T-helper 9 cell (primary cell): ENCODE results near the gene ATRX.
"Not testable (repeated sequence)": the region's sequence is repeated elsewhere in the genome, so short reads cannot be mapped to it uniquely, and the experiment has no call there.

Experiments
- DNase-seq: peaks from one replicate; pipeline ENCODE4 v3.0.0-alpha.2; 2020

ATRX gene

DNA sequence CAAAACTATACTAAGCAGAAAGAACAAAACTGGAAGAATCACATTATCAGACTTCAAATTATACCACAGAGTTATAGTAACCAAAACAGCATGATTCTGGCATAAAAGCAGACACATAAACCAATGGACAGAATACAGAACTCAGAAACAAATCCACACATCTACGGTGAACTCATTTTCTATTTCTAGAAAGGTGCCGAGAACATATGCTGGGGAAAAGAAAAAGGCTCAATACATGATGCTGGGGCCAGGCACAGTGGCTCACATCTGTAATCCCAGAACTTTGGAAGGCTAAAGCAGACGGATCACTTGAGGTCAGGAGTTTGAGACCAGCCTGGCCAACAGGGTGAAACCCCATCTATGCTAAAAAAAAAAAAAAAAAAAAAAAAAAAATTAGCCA is 52.7 kb downstream of the ATRX start:
- no peak for DNase-seq

DNA sequence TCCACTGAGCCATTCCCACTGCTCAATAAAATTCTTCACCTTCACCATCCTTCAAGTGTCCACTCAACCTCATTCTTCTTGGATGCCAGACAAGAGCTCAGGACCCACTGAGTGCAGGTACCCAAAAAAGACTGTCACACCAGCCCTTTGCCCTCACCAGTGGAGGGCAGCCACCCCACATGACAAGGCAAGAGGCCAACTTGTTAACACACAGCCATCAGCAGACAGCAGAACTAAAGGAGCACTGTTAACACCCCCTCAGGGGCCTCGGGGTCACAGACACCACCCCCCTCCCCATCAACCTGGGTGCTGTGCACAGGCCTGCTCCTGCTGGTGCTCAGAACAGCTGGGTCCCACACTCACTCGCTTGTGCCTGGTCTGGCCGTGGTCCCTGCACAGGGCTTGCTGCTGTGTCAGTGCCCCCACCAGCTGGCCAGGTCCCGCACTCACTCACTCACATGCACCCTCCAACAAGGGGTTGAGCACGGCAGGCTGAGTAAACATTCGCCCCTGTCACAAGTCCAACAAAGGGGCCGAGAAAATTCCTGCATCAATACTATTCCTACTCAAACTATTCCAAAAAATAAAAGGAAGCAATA is 54.1 kb downstream of the ATRX start:
- no peak for DNase-seq

DNA sequence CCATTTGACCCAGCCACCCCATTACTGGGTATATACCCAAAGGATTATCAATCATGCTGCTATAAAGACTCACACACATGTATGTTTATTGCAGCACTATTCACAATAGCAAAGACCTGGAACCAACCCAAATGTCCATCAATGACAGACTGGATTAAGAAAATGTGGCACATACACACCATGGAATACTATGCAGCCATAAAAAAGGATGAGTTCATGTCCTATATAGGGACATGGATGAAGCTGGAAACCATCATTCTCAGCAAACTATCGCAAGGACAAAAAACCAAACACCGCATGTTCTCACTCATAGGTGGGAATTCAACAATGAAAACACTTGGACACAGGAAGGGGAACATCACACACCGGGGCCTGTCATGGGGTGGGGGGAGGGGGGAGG is 59.9 kb downstream of the ATRX start:
- DNase-seq, result not testable (repeated sequence)

DNA sequence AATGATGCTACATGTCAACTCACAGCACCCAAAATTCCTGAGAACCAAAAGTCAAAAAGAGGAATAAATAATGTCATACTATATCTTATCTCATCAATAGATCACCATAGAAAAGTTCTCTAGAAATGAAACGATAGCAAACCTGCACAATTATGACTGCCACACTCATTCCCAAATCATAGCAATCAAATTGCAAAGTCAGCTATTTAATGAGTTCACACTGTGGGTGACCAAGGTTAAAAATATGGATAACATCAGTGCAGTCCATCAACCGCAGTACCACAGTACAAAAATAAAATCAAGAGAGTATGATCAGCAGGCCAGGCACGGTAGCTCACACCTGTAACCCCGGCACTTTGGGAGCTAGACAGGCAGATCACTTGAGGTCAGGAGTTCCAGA is 62.3 kb downstream of the ATRX start:
- DNase-seq, result no peak

DNA sequence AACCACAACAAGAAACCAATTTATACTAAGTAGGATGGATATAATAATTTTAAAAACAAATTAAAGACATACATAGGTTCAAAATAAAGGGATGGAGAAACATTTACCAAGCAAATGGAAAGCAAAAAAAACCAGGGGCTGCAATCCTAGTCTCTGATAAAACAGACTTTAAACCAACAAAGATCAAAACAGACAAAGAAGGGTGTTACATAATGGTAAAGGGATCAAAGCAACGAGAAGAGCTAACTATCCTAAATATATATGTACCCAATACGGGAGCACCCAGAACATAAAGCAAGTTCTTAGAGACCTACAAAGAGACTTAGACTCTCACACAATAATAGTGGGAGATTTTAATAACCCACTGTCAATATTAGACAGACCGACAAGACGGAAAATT is 66.6 kb downstream of the ATRX start:
- DNase-seq, result no peak

DNA sequence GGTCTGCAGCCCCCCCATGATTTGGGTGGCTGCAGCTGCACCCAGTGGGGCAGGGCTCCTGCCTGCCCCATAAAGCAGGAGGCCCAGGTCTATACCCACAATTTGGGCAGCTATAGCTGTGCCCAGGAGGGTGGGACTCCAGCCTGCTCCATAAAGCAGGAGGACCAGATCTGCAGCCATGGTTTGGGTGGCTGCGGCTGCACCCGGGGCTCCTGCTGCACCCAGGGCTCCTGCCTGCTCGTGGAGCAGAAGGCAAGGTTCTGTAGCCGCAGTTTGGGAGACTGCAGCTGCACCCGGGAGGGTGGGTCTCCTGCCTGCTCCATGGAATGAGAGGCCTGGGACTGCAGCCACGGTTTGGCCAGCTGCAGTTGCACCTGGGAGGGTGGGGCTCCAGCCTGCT is 81.1 kb downstream of the ATRX start:
- DNase-seq, result no peak

DNA sequence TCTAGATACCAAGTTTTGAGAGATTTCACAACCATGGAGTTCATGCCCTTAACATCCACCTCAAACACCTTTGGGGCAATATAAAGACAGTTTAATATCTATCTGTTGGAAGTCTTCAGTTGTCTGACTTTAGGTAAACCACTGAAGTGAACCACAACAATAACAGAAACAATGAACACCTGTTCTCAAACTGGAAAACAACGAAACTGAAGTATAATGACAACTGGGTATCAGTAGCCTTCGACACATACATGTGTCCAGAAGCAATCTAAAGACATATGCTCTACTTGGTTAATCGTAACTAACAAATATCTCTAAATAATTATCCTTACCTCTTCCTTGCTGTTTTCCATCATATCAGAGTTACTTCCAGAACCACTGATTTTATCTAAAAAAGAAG is 87.8 kb downstream of the ATRX start:
- no peak for DNase-seq

DNA sequence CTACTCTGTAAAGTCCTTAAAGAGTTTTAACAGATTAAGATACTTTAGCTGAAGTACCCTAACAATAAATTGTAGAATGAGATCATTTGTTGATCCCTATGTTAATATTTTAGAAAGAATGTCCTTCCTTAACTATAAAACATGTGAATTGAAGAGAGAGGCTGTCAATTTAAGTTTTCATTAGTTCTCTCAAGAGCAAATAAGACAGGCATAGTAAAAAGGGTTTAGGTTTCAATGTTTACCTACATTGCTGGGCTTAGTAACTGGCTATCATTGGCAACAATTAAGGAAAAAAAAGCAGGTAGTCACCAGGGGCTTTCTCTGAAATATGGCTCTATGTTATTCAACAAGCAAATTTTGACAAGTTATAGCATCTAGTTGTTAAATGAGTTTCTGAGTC is 91.5 kb downstream of the ATRX start:
- DNase-seq, result no peak

DNA sequence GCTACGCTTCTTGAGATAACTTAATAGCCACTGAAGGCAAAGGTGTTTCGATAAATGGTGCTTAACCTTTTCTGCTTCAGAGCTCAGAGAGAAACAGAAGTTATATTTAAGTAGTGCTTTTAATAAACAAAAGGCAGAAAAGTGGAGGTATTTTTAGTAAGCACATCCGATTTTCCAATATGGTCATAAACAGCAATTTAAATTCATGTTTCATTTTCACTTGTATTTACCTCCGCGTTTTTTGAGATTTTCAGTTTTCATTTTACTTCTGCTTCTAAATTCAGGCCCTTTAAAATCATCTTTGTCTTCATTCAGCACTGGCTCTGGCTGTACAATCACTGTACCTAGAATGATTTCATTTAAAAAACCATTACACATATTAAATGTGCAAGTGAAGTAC is 92.4 kb downstream of the ATRX start:
- DNase-seq, result no peak

DNA sequence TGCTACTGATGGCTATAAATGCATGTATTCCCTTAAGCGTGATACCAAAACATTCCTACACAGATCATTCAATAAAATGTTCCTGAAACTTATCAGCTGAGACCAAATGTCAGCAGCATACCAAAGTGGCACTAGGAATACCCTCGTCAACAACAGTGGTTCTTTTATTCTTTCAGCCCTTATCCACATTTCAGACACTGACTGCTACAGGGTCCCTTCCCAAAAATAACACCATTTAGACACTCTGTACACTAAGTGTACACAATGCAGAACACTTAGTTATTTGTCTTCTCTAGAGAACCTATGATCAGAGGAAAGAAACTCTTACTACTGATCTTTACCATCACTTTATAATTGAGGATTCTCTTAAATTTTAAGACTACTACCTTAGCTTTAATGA is 94.1 kb downstream of the ATRX start:
- DNase-seq, result no peak

DNA sequence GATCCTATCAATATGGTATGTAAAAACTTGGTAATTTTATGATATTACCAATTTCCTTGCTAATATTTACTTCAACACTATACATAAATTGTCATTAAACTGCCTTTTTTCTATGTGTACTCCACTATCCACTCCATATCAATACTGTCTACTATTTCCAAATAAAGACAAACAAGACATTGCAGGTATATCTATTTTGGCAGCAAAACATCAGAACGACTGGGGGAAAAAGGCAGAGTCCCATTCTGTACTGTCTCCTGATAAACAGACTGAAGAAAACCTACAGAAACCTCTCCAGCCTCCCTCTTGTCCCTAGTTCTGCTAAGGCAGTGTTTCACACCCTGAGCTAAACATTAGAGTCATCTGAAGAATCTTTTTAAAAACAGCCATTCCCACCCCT is 96.6 kb downstream of the ATRX start:
- DNase-seq, result no peak

DNA sequence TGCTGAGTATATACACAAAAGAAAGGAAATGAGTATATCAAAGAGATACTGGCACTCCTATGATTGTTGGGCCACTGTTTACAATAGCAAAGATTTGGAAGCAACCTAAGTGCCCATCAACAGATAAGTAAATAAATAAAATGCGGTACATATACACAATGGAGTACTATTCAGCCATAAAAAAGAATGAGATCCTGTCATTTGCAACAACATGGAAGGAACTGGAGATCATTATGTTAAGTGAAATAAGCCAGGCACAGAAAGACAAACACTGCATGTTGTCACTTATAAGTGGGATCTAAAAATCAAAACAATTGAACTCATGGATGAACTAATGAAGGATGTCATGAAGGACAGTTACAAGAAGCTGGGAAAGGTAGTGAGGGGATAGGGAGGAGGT is 100.3 kb downstream of the ATRX start:
- not testable (repeated sequence) for DNase-seq

DNA sequence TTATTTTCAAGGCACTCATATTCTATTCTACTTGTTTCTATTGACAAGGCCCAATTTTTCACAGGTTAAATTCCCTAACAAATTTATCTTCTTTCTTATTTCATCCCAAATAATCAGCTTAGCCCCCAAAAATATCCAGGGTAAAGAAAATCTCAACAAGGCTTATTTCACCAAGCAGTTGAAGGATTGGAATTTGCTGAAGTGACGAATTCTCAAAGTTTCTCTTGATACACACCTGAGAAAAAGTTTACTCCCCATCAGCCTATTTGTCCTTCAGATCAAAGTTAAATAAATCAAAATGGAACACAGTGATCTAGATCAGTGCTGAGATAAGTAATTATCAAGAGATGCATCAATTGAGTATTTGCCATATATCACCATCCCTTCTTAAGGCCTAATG is 106.9 kb downstream of the ATRX start:
- no peak for DNase-seq

DNA sequence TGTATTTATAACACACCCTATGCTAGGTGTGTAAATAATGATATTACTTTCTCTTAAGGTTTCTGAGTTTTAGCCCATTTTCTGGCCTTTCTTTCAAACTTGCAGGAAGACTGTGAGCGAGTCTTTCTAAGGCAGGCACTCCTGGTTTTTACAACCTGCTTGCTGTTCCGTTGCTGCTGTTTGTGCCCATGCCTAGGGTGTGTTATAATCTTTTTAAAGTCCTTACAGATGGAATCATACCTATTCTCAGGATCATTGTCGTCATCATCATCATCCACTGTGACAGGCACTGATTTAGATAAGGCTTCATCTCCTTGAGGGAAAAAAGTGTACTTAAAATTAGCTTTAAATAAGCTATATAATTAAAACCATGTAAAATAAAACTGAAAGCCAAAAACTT is 110.0 kb downstream of the ATRX start:
- DNase-seq, result no peak

DNA sequence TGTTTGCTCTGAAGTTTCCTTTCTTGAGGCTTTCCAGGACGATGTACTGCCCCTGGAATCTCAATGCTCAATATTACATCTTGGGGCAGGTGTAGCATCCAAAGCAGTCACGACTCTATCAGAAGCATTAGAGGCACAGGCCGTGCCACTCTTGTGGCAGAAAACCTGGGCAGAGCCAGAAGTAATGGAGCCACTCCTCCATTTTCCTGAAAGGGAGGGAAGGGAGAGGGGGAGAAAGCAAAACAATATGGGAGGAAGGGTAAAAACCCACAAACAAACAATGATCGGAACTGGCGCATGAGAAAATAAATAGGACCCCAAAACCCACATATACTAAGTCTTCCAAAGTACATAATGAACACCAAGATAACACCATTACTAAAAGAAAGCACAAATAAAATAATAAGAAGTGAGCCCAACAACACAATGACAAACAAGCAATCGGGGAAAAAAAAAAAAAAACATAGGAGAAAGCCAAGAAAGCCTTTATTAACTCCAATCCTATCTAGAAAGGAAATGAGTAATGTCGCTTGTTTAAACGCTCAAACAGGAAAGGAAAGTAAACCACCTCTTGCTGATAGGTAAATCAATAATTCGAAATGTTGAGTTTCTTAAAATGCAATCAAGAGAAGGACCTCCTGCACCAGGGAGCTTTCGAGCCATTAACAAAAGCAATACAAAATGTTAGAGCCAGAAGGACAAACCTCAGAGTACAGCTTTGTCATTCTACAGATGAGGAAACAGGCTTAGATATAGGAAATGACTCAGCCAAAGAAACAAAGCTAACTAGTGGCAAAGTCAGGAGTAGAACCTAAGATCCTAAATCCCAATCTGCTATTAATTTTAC is 117.4 kb downstream of the ATRX start:
- no peak for DNase-seq

DNA sequence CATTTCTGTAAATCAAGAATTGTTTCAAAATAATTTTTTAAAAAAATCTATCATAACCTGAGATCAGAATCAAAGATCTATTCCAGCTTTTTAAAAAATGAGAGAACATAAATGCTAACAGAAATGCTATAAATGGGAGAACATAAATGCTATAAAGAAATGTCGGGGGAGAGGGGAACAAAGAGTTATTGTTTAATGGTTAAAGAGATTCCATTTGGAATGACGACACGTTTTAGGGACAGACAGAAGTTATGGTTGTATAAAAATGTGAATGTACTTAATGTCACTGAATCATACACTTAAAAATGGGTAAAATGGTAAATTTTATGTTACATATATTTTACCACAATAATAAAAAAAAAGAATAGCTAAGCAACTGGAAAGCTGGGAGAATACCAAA is 127.1 kb downstream of the ATRX start:
- no peak for DNase-seq

DNA sequence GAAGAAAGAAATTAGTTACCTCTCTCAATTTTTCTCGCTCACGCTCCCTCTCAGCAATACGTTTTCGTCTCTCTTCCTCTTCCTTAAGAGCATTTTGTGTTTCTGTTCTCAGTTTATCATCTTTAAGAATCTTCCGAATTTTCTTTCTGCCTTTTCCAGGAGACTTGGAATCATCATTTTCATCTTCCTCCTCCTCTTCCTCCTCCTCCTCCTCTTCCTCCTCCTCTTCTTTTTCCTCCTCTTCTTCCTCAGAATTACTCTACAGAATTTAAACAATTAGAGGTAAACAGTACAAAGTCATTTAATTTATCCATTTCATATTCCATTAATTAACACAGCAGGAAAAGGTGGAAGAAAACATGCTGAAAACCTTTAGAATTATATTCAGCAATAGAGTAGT is 133.9 kb downstream of the ATRX start:
- no peak for DNase-seq

DNA sequence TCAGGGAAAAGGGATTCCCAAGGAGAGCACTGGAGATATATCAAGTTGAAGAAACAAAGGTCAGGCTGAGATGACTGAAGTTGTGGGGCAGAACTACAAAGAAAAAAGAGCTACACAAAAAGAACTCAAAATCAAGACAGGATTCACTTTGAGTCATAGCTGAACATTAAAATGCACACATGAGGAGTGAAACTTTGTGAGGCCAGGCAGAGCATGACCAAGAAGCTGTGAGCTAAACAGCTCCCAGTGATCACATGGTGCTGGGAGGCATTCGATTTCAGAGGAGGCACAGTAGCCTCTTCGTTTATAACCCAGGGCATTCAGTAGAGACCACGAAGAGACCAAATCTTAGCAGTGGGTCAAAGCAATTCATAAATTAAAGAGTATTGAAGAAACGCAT is 145.3 kb downstream of the ATRX start:
- no peak for DNase-seq

DNA sequence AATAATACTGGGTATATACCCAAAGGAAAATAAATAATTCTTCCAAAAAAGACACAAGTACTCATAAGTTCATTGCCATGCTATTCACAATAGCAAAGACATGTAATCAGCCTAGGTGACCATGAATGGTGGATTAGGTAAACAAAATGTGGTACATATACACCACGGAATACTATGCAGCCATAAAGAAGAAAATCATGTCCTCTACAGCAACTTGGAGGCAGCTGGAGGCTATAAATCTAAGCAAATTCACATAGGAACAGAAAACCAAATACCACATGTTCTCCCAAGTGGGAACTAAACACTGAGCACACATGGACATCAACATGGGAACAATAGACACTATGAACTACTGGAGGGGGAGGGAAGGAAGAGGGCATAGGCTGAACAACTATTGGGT is 146.2 kb downstream of the ATRX start:
- DNase-seq, result no peak

DNA sequence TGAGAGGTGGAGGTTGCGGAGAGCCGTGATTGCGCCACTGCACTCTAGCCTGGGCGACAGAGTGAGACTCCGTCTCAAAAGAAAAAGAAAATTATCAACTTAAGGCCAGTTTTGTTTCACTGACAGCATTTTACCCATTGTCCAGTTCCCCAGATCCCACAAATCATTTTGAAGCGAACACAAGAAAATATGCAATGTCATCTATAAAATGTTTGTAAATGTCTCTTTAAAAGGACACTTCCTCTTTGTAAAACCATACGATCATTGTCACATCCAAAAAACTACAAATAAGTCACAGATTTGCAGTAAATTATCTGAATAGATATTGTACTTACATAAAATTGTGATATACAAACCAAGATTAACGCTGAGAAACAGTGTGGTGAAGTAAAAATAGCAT is 147.6 kb downstream of the ATRX start:
- DNase-seq, result no peak

DNA sequence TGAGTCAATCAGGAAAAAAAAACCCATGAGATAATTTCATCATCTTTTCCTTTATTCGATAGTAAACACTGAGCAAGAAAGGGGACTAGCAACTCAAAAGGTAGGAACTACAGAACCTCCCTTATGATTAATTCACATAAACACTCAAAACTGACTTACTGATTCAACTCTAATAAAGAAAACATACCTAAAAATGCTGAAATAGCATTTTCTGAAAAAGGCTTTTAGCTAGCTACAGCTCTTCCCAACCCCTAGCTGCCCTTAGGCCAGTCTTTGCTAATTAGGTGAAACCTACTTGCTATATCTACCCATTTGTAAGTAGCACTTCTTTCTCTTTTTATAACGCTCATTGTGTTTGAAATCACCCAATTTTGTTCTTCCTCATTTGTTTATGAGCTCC is 150.6 kb downstream of the ATRX start:
- no peak for DNase-seq

DNA sequence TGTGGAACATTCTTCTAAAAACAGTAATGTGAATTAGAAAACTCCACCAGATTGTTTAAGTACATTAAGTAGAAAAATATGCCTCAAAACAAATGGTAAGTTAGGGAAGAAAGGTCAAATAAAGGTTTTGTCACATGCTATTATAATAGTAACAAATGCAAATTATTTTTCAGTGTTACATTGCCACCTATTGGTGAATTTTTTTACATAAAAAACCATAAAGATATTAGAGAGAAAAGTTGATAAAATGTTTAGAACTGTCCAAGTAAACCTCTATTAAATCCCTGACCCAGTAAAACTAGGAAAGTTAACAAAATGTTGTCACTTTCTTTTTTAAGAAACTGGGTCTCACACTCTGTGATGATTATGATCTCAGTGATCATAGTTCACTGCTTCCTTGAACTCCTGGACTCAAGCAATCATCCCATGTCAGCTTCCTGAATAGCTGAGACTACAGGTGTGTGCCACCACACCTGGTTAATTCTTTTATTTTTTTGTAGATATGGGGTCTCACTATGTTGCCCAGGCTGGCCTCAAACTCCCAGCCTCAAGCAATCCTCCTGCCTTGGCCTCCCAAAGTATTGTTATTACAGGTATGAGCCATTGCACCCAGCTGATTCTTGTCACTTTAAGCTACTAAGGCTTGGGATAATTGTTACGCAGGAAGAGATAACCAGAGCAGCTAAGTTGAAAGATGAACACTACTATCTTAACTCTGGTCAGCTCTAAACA is 157.6 kb downstream of the ATRX start:
- DNase-seq, result no peak

DNA sequence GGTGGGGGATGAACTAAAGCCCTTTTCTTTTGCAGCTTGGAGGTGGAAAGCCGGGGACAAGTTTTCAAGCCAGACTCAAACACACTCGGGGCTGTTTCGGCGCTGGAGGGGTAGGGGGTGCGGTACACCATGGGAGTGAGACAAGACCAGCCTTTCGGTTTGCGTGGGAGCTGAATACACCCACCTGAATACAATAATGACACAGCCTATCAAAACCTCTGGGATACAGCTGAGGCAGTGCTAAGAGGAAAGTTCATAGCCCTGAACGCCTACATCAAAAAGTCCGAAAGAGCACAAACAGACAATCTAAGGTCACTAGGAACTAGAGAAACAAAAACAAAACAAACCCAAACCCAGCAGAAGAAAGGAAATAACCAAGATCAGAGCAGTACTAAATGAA is 163.3 kb downstream of the ATRX start:
- DNase-seq, result no peak

DNA sequence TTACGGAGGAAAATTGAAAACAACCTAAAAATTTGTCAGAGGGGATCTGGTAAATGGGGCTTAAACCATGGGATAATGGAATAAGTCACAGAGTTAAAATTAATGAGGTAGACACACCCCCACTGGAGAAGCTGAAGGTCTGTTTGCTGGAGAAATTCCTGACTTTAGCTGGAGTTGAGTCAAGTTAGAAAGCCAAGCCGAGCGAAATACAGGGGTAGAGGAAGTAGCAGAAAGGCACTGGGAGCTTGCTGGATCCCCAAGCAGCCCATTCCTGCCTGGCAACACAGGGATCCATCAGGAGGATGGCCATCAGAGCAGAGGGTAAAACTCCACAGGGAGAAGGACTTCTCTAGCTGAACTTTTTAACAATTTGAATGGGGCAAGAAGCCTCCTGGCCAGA is 163.8 kb downstream of the ATRX start:
- no peak for DNase-seq
